ENCODE results near the gene SH3GL3. TPM values are rescaled to one million over a fixed set of nuclear protein-coding genes. Genes with fewer than 3 reads are reported as not detected.

The SH3GL3 gene
- polyA plus RNA-seq, 2 donors: 3.3 to 8.3 TPM

DNA sequence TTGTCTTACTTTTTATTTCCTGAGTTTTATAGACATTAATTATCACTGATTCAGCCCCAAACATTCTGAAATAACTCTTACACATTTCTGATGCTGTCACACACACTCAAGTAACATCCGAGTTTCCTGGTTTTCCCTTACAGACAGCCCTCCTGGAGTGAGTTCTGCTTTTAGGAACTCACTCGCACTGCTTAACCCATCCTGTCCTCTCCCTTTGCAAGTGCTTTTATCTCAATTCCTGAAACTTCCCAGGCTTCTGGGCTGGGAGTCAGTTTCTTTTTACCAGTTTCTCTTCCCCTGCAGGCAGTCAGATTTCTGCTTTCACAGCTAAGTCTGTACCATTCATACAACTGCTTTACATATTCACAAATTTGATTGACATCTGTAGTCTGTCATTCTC lies 15.6 kb upstream of the SH3GL3 start:
- H3K27me3 ChIP-seq (ENCODE audit: control insufficient read depth in 1 of 2, insufficient read depth in 2 of 2, low read length in 2 of 2): no peaks in the 10 kb centered on the region
- H3K36me3 ChIP-seq (ENCODE audit: control insufficient read depth in 2 of 2, insufficient read depth in 2 of 2, low read length in 1 of 2): no peaks in the 10 kb centered on the region
- H3K4me3 ChIP-seq (ENCODE audit: low read depth in 1 of 2, low read length in 2 of 2): no peak overlapping the region
- no peak overlapping the region for H3K27ac ChIP-seq (ENCODE audit: low read depth in 2 of 2, low read length in 1 of 2)
- 60 to 64% methylated on average over 2 of the region's 2 CpGs for WGBS, 2 donors
- no peaks in the 10 kb centered on the region for H3K9me3 ChIP-seq (ENCODE audit: control insufficient read depth in 2 of 2, insufficient read depth in 1 of 2, low read depth in 1 of 2, low read length in 1 of 2)
- no peaks in the 10 kb centered on the region for H3K4me1 ChIP-seq (ENCODE audit: control insufficient read depth in 2 of 2, insufficient read depth in 2 of 2, low read length in 1 of 2)

- no peaks in the 10 kb centered on the region for H3K4me1 ChIP-seq (ENCODE audit: control insufficient read depth in 2 of 2, insufficient read depth in 2 of 2, low read length in 1 of 2)
- 52 to 54% methylated on average over 8 of the region's 8 CpGs for WGBS, 2 donors
- H3K27ac ChIP-seq (ENCODE audit: low read depth in 2 of 2, low read length in 1 of 2): no peak overlapping the region
- H3K9me3 ChIP-seq (ENCODE audit: control insufficient read depth in 2 of 2, insufficient read depth in 1 of 2, low read depth in 1 of 2, low read length in 1 of 2): no peaks in the 10 kb centered on the region
- H3K36me3 ChIP-seq (ENCODE audit: control insufficient read depth in 2 of 2, insufficient read depth in 2 of 2, low read length in 1 of 2): no peaks in the 10 kb centered on the region
- H3K4me3 ChIP-seq (ENCODE audit: low read depth in 1 of 2, low read length in 2 of 2): no peak overlapping the region
- no peaks in the 10 kb centered on the region for H3K27me3 ChIP-seq (ENCODE audit: control insufficient read depth in 1 of 2, insufficient read depth in 2 of 2, low read length in 2 of 2)
These were observed 11.9 kb upstream of the SH3GL3 start for GRCh38 chr15:83435202-83435601.

- no peaks in the 10 kb centered on the region for H3K4me1 ChIP-seq (ENCODE audit: control insufficient read depth in 2 of 2, insufficient read depth in 2 of 2, low read length in 1 of 2)
- 81 to 86% methylated on average over 8 of the region's 8 CpGs for WGBS, 2 donors
These were observed 11.4 kb upstream of the SH3GL3 start for GRCh38 chr15:83435782-83436181.

DNA sequence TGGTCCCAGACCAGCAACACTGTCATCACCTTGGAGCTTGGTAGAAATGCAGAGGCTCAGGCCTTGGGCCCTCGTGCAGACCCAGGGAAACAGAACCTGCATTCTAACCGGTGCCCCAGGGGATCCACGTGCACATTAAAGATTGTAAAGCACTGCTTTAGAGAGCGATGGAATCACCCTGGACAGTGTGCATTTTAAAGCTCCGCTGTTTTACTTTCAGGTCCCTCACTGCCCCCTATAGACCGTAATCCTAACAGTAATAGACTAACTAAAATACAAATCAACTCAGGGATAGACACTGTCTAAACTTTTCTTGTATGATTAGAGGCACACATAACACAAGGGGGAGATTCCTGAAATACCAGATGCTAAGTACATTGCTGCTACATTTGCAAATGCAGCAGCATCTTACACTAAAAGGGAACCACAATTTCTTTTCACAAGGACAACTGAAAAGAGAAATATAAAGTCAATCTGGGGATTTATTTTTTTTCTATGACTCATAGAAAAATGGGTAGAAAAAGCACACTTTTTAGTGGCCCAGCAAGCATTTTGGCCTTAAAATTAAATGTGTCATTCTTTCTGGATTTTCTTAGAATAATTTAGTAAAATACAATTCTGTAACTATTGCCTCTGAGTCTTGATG lies 10.5 kb upstream of the SH3GL3 start:
- no peaks in the 10 kb centered on the region for H3K4me1 ChIP-seq (ENCODE audit: control insufficient read depth in 2 of 2, insufficient read depth in 2 of 2, low read length in 1 of 2)
- H3K9me3 ChIP-seq (ENCODE audit: control insufficient read depth in 2 of 2, insufficient read depth in 1 of 2, low read depth in 1 of 2, low read length in 1 of 2): no peaks in the 10 kb centered on the region
- WGBS, 2 donors: 10 to 15% methylated on average over 6 of the region's 6 CpGs
- no peaks in the 10 kb centered on the region for H3K27me3 ChIP-seq (ENCODE audit: control insufficient read depth in 1 of 2, insufficient read depth in 2 of 2, low read length in 2 of 2)
- H3K36me3 ChIP-seq (ENCODE audit: control insufficient read depth in 2 of 2, insufficient read depth in 2 of 2, low read length in 1 of 2): no peaks in the 10 kb centered on the region
- no peak overlapping the region for H3K4me3 ChIP-seq (ENCODE audit: low read depth in 1 of 2, low read length in 2 of 2)
- H3K27ac ChIP-seq (ENCODE audit: low read depth in 2 of 2, low read length in 1 of 2): no peak overlapping the region

More at GRCh38 chr15:83435782-83436181, 11.4 kb upstream of the SH3GL3 start:
- H3K9me3 ChIP-seq (ENCODE audit: control insufficient read depth in 2 of 2, insufficient read depth in 1 of 2, low read depth in 1 of 2, low read length in 1 of 2): no peaks in the 10 kb centered on the region
- H3K27ac ChIP-seq (ENCODE audit: low read depth in 2 of 2, low read length in 1 of 2): no peak overlapping the region
- no peaks in the 10 kb centered on the region for H3K36me3 ChIP-seq (ENCODE audit: control insufficient read depth in 2 of 2, insufficient read depth in 2 of 2, low read length in 1 of 2)
- H3K4me3 ChIP-seq (ENCODE audit: low read depth in 1 of 2, low read length in 2 of 2): no peak overlapping the region
- H3K27me3 ChIP-seq (ENCODE audit: control insufficient read depth in 1 of 2, insufficient read depth in 2 of 2, low read length in 2 of 2): no peaks in the 10 kb centered on the region

DNA sequence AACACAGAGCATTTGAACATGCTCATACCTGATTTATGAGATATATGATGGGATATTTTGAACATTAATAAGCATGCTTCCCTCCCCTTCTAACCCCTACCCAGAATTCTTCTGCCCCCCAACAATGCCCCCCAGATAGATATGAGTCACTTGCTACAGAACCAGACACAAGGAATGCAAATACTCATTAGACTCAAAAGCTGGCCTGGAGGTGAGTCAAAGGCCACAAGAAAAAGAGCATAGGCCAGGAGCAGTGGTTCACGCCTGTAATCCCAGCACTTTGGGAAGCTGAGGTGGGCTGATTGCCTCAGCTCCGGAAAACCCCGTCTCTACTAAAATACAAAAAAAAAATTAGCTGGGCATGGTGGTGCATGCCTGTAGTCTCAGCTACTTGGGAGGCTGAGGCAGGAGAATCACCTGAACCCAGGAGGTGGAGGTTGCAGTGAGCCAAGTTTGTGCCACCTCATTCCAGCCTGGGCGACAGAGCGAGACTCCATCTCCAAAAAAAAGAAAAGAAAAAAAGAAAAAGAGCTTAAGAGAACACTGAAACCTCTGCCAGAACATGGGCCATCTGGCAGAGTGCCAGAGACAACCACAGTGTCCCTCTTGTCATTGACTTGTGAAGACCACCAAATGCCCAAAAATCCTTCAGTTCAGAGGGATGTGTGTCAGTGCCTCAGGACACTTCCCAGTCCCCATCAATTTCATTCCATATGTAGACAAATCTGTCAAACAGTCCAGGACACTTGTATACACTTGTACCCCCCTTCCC lies 3.9 kb upstream of the SH3GL3 start:
- WGBS, 2 donors: 81 to 83% methylated on average over 5 of the region's 5 CpGs
- Histone ChIP-seq H3K36me3 (ENCODE audit: control insufficient read depth in 2 of 2, insufficient read depth in 2 of 2, low read length in 1 of 2) (no peaks in the 10 kb centered on the region), H3K4me3 (ENCODE audit: low read depth in 1 of 2, low read length in 2 of 2) (no peak overlapping the region), H3K4me1 (ENCODE audit: control insufficient read depth in 2 of 2, insufficient read depth in 2 of 2, low read length in 1 of 2) (peaks cover 5 to 6% of the 10 kb centered on the region in 2 donors), H3K27me3 (ENCODE audit: control insufficient read depth in 1 of 2, insufficient read depth in 2 of 2, low read length in 2 of 2) (peaks cover 0 to 5% of the 10 kb centered on the region in 2 donors), H3K9me3 (ENCODE audit: control insufficient read depth in 2 of 2, insufficient read depth in 1 of 2, low read depth in 1 of 2, low read length in 1 of 2) (no peaks in the 10 kb centered on the region), H3K27ac (ENCODE audit: low read depth in 2 of 2, low read length in 1 of 2) (no peak overlapping the region)

GRCh38 chr15:83444936-83445335 lies 2.2 kb upstream of the SH3GL3 start:
- H3K9me3 ChIP-seq (ENCODE audit: control insufficient read depth in 2 of 2, insufficient read depth in 1 of 2, low read depth in 1 of 2, low read length in 1 of 2): no peaks in the 10 kb centered on the region

DNA sequence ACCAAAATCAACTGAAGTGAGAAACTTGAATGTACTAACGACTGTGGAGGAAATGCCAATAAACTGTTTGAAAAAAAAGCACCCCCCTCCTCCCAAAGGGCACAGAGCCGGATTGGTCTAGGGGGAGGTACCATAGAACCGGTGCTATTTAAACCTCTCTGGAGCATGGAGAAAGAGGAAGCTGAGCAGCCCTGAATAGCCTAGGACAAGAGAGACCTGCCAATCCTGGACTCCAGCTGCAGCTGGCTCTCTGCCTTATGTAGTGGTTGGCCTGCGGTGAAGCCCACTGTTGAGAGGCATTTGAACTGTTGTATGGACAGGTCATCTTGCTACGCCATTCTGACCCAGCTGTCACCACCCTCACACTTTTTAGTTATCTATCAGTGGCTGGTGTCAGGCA lies 1.5 kb upstream of the SH3GL3 start:
- H3K4me1 ChIP-seq (ENCODE audit: control insufficient read depth in 2 of 2, insufficient read depth in 2 of 2, low read length in 1 of 2): peaks cover 5 to 6% of the 10 kb centered on the region in 2 donors
- 43 to 53% methylated on average over 5 of the region's 5 CpGs for WGBS, 2 donors
- no peak overlapping the region for H3K27ac ChIP-seq (ENCODE audit: low read depth in 2 of 2, low read length in 1 of 2)
- no peak overlapping the region for H3K4me3 ChIP-seq (ENCODE audit: low read depth in 1 of 2, low read length in 2 of 2)
- no peaks in the 10 kb centered on the region for H3K9me3 ChIP-seq (ENCODE audit: control insufficient read depth in 2 of 2, insufficient read depth in 1 of 2, low read depth in 1 of 2, low read length in 1 of 2)
- peaks cover 0 to 5% of the 10 kb centered on the region in 2 donors for H3K27me3 ChIP-seq (ENCODE audit: control insufficient read depth in 1 of 2, insufficient read depth in 2 of 2, low read length in 2 of 2)
- no peaks in the 10 kb centered on the region for H3K36me3 ChIP-seq (ENCODE audit: control insufficient read depth in 2 of 2, insufficient read depth in 2 of 2, low read length in 1 of 2)

More at GRCh38 chr15:83444936-83445335, 2.2 kb upstream of the SH3GL3 start:
- no peaks in the 10 kb centered on the region for H3K36me3 ChIP-seq (ENCODE audit: control insufficient read depth in 2 of 2, insufficient read depth in 2 of 2, low read length in 1 of 2)
- H3K4me3 ChIP-seq (ENCODE audit: low read depth in 1 of 2, low read length in 2 of 2): no peak overlapping the region
- peaks cover 5 to 6% of the 10 kb centered on the region in 2 donors for H3K4me1 ChIP-seq (ENCODE audit: control insufficient read depth in 2 of 2, insufficient read depth in 2 of 2, low read length in 1 of 2)
- H3K27me3 ChIP-seq (ENCODE audit: control insufficient read depth in 1 of 2, insufficient read depth in 2 of 2, low read length in 2 of 2): peaks cover 0 to 5% of the 10 kb centered on the region in 2 donors
- no peak overlapping the region for H3K27ac ChIP-seq (ENCODE audit: low read depth in 2 of 2, low read length in 1 of 2)

DNA sequence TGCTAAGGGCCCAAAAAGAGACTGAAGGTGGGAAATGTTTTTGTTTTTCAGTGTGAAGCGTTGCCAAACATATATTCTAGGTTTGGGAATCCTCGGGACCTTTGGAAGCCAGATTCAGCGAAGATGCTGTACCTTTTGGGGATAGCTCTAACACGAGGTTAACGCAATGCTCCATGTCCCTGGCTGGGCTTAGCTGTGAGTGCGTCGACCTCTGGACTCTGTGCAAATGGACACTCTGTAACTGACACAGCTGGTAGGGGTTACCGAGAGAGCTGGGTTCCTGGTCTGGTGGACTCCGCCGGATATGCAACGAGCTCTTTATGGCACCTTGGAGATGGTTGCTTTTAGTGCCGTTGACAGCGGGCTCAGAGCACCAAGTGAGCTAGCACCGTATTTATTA lies 724 bp upstream of the SH3GL3 start:
- peaks cover 5 to 6% of the 10 kb centered on the region in 2 donors for H3K4me1 ChIP-seq (ENCODE audit: control insufficient read depth in 2 of 2, insufficient read depth in 2 of 2, low read length in 1 of 2)
- no peaks in the 10 kb centered on the region for H3K9me3 ChIP-seq (ENCODE audit: control insufficient read depth in 2 of 2, insufficient read depth in 1 of 2, low read depth in 1 of 2, low read length in 1 of 2)
- no peaks in the 10 kb centered on the region for H3K36me3 ChIP-seq (ENCODE audit: control insufficient read depth in 2 of 2, insufficient read depth in 2 of 2, low read length in 1 of 2)
- H3K4me3 ChIP-seq (ENCODE audit: low read depth in 1 of 2, low read length in 2 of 2): no peak overlapping the region
- H3K27ac ChIP-seq (ENCODE audit: low read depth in 2 of 2, low read length in 1 of 2): no peak overlapping the region
- WGBS, 2 donors: 70 to 71% methylated on average over 14 of the region's 14 CpGs
- H3K27me3 ChIP-seq (ENCODE audit: control insufficient read depth in 1 of 2, insufficient read depth in 2 of 2, low read length in 2 of 2): peaks cover 0 to 5% of the 10 kb centered on the region in 2 donors

- Histone ChIP-seq H3K4me1 (ENCODE audit: control insufficient read depth in 2 of 2, insufficient read depth in 2 of 2, low read length in 1 of 2) (peaks cover 5 to 6% of the 10 kb centered on the region in 2 donors), H3K27ac (ENCODE audit: low read depth in 2 of 2, low read length in 1 of 2) (no peak overlapping the region), H3K27me3 (ENCODE audit: control insufficient read depth in 1 of 2, insufficient read depth in 2 of 2, low read length in 2 of 2) (peaks cover 0 to 5% of the 10 kb centered on the region in 2 donors), H3K9me3 (ENCODE audit: control insufficient read depth in 2 of 2, insufficient read depth in 1 of 2, low read depth in 1 of 2, low read length in 1 of 2) (no peaks in the 10 kb centered on the region), H3K36me3 (ENCODE audit: control insufficient read depth in 2 of 2, insufficient read depth in 2 of 2, low read length in 1 of 2) (no peaks in the 10 kb centered on the region), H3K4me3 (ENCODE audit: low read depth in 1 of 2, low read length in 2 of 2) (no peak overlapping the region)
- WGBS, 2 donors: 38 to 40% methylated on average over 3 of the region's 3 CpGs
These were observed 2.1 kb downstream of the SH3GL3 start for GRCh38 chr15:83449250-83449671.
